Hematopoietic multipotent progenitor cell treated with erythropoietin and hydrocortisone succinate and interleukin-3 and kit ligand, for 6 days (in vitro differentiated cells): ENCODE data around the gene DLGAP5.
A peak's percentile ranks its signal among the peaks of the same experiment; 100 is the strongest.

Experiments used
- DNase-seq: peaks from one replicate; pipeline ENCODE4 v3.0.0-alpha.2; 2015

DLGAP5 gene

DNA sequence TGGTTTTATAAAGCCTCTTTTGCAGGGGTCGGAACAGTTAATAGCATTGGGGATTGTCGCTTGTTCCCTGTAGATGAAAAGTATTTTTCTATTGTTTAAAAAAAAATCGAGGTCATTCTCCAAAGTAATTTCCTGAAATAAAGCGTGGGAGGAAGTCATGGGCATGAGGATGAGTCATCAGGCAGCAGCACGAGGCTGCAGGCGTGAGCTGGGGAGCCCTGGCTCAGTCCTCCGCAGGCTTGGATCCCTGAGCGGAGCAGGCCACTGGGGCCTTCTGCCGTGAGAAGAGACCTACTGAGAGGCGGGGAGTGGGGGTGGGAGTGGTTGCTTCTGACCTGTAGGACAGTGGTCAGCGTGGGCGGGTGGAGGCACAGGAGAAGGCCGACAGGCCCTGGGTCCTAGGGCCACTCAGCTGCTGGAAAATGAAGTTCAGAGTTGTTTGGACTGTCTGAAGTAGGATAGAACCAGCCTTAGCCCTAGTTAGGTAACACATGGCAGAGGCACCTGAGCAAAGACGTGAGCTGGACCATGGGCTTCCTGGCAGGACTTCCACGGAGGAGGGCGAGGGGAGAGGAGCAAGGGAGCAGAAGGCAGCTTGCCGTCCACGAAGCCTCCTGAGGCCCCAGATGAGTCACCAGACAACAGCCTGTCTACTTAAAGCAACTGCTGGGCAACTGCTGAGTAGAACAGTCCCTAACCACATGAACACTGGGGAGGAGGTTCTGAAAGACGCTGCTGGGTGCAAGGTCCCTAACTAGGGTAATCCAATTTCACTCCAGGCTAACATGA lies 83.4 kb downstream of the DLGAP5 start:
- peak; percentile 73 for DNase-seq

- no peak for DNase-seq
Measured at GRCh38 chr14:55105991-55106390, 85.4 kb downstream of the DLGAP5 start.

GRCh38 chr14:55103971-55104954 lies 87.1 kb downstream of the DLGAP5 start:
- DNase-seq: no peak

DNA sequence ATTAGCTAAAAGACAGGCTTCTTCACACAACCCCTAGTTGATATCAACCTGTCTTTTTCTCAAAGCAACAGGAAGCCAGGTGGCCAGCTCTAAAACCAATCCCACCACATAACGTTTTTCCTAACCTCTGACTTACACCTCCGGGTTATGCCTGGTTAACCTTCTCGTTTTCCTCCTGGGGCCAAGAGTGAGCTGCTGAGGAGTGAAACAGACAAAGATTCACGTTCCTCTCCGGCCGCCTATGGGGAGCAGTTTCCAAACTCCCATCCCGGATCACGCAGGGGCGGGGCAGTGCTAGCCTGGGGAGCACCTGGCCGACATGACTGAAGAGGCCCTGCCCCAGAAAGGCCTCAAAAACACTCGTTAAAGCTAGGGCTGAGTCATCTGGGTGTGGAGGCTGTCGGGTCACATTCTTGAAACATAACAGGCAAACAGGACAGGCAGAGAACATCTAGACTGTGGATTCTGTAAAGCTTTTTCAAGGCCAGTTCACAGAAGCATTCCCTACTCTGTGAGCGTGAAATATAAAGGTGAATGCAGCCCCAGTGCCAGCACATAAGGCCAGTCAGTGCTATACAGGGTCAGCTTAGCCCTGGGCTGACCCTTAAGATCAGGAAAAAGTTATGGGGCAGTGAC lies 88.3 kb downstream of the DLGAP5 start:
- DNase-seq: peak; percentile 83

DNA sequence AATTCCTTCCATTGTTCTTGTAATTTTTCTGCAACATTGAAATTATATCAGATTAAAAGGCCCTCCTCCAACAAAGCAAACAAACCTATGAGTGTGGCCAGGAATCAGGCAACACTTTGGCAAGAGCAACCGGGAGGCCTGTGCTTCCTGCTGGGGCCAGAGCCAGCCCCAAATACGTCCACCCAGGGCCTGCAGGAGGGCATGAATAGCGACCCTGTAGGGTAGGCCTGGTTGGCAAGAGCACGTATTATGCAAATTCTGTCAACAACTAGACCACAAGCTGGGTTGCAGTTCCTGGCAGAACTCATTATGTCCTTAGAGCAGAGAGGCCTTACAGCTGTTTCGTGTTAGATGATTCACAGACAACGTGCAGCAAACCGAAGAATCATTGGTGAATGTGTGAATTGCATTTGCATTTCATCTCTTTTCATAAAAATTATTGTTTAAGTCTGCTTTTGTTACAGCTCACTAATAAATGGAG lies 89.2 kb downstream of the DLGAP5 start:
- peak; percentile 79 for DNase-seq

GRCh38 chr14:55101698-55102097 lies 89.7 kb downstream of the DLGAP5 start:
- DNase-seq: no peak

GRCh38 chr14:55099756-55100155 lies 91.6 kb downstream of the DLGAP5 start:
- no peak for DNase-seq

- DNase-seq: no peak
Measured at GRCh38 chr14:55098561-55098898, 92.9 kb downstream of the DLGAP5 start.
